PC-9 (cell line): Measurements from ENCODE around the gene MFNG.

Source experiments
- EZH2 ChIP-seq: fragments of 200-600 bp; sonication (generic); IDR thresholded peaks from 2 replicates; pipeline ENCODE4 v1.8.0; 2017; ENCODE audit warnings: antibody characterized with exemption, low read depth
- TF ChIP-seq, protein P1 (sequence below): fragments of 200-600 bp; sonication (generic); conservative IDR thresholded peaks from 2 replicates; pipeline ENCODE4 v1.6.1; 2017; ENCODE audit warnings: mixed run types, antibody characterized with exemption, mild to moderate bottlenecking, moderate library complexity

DNA sequence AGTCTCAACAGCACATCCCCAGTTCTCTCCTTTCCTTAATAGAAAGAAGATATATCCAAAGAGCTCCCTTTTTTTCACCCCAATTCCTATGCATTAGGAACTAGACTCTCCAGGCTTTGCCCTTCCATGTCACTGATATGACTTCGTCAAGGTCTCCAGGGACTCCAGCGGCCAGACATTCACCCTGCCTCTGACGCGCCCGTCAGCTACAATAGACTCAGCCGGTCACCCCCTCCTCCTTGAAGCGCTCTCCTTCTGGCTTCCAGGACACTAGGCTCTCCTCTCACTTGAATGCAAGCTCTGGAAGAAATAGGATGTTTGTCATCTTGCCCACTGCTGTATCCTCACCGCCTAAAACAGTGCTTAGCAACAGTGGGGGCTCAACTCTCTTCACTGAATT, 44.0 kb downstream of the MFNG start:
- TF ChIP-seq, protein P1, sequence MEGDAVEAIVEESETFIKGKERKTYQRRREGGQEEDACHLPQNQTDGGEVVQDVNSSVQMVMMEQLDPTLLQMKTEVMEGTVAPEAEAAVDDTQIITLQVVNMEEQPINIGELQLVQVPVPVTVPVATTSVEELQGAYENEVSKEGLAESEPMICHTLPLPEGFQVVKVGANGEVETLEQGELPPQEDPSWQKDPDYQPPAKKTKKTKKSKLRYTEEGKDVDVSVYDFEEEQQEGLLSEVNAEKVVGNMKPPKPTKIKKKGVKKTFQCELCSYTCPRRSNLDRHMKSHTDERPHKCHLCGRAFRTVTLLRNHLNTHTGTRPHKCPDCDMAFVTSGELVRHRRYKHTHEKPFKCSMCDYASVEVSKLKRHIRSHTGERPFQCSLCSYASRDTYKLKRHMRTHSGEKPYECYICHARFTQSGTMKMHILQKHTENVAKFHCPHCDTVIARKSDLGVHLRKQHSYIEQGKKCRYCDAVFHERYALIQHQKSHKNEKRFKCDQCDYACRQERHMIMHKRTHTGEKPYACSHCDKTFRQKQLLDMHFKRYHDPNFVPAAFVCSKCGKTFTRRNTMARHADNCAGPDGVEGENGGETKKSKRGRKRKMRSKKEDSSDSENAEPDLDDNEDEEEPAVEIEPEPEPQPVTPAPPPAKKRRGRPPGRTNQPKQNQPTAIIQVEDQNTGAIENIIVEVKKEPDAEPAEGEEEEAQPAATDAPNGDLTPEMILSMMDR = no peak
- TF ChIP-seq EZH2 = no peak
